Neural cell (in vitro differentiated cells): ENCODE data around the gene GALNT14. TPM values are rescaled to one million over a fixed set of nuclear protein-coding genes. Genes with fewer than 3 reads are reported as not detected.

Experiments
- H2AFZ ChIP-seq: fragments of 200-600, 300-800 bp; sonication (generic), shearing (Covaris generic); 2 replicates; pipeline ENCODE4 v1.6.0; 2014; ENCODE audit warnings: low read depth, mild to moderate bottlenecking, antibody characterized with exemption, low read length, moderate library complexity
- H3F3A ChIP-seq: fragments of 200-600 bp; shearing (Covaris generic); 2 replicates; pipeline ENCODE4 v1.6.1; 2016; ENCODE audit warnings: mild to moderate bottlenecking, moderate library complexity, mixed read lengths, antibody characterized with exemption, low read length; ENCODE audit not compliant: insufficient read depth, poor library complexity, severe bottlenecking
- H3K27ac ChIP-seq: fragments of 200-600, 300-800 bp; sonication (generic), shearing (Covaris generic); 2 replicates; pipeline ENCODE4 v1.5.1; 2014; ENCODE audit warnings: mild to moderate bottlenecking, low read length, moderate library complexity
- H3K27me3 ChIP-seq: fragments of 300-800, 200-600 bp; sonication (generic), shearing (Covaris generic); 2 replicates; pipeline ENCODE4 v1.6.0; 2014; ENCODE audit warnings: mild to moderate bottlenecking, low read depth, low read length, moderate library complexity; ENCODE audit not compliant: insufficient read depth
- H3K36me3 ChIP-seq: fragments of 300-800, 200-600 bp; sonication (generic), shearing (Covaris generic); 2 replicates; pipeline ENCODE4 v1.5.1; 2014; ENCODE audit warnings: mild to moderate bottlenecking, antibody characterized with exemption, low read length, moderate library complexity; ENCODE audit not compliant: insufficient read depth
- H3K4me2 ChIP-seq: fragments of 300-800, 200-600 bp; sonication (generic), shearing (Covaris generic); 2 replicates; pipeline ENCODE4 v1.6.0; 2014; ENCODE audit warnings: mild to moderate bottlenecking, low read length
- H3K4me3 ChIP-seq: fragments of 300-800, 200-600 bp; sonication (generic), shearing (Covaris generic); 2 replicates; pipeline ENCODE4 v1.5.1; 2014; ENCODE audit warnings: mild to moderate bottlenecking, low read length, moderate library complexity
- H3K79me2 ChIP-seq: fragments of 200-600 bp; shearing (Covaris generic); replicated peaks from 2 replicates; pipeline ENCODE4 v1.6.0; 2014; ENCODE audit warnings: mild to moderate bottlenecking, low read length, moderate library complexity; ENCODE audit not compliant: insufficient read depth
- H3K9ac ChIP-seq: fragments of 300-800, 200-600 bp; sonication (generic), shearing (Covaris generic); 2 replicates; pipeline ENCODE4 v1.6.1; 2016; ENCODE audit warnings: mild to moderate bottlenecking, low read length, mixed read lengths
- H3K9me2 ChIP-seq: fragments of 200-600 bp; shearing (Covaris generic); 2 replicates; pipeline ENCODE4 v1.6.1; 2016; ENCODE audit warnings: mild to moderate bottlenecking, low read length, mixed read lengths; ENCODE audit not compliant: insufficient read depth
- H3K9me3 ChIP-seq: fragments of 200-600, 300-800 bp; sonication (generic), shearing (Covaris generic); 2 replicates; pipeline ENCODE4 v1.6.1; 2016; ENCODE audit warnings: mild to moderate bottlenecking, mixed run types, low read length, moderate library complexity, mixed read lengths
- H4K20me1 ChIP-seq: fragments of 200-600 bp; shearing (Covaris generic); 2 replicates; pipeline ENCODE4 v1.6.1; 2016; ENCODE audit warnings: mild to moderate bottlenecking, mixed run types; ENCODE audit not compliant: insufficient read depth
- CTCF ChIP-seq: fragments of 450-650 bp; IDR thresholded peaks from 2 replicates; pipeline ENCODE4 v1.5.1; 2014; ENCODE audit warnings: antibody characterized with exemption, mild to moderate bottlenecking, moderate library complexity; ENCODE audit not compliant: poor library complexity, severe bottlenecking
- EP300 ChIP-seq: fragments of 450-650 bp; conservative IDR thresholded peaks from 2 replicates; pipeline ENCODE4 v1.6.1; 2014; ENCODE audit warnings: antibody characterized with exemption, mild to moderate bottlenecking, moderate library complexity; ENCODE audit not compliant: poor library complexity, severe bottlenecking
- EZH2 ChIP-seq: fragments of 200-600, 300-800 bp; shearing (Covaris generic), sonication (generic); IDR thresholded peaks from 2 replicates; pipeline ENCODE4 v1.6.1; 2014; ENCODE audit warnings: antibody characterized with exemption, low read length, borderline replicate concordance, mild to moderate bottlenecking; ENCODE audit not compliant: insufficient read depth, poor library complexity, severe bottlenecking
- MXI1 ChIP-seq: fragments of 450-650 bp; conservative IDR thresholded peaks from 2 replicates; pipeline ENCODE4 v1.6.1; 2014; ENCODE audit warnings: antibody characterized with exemption, mild to moderate bottlenecking; ENCODE audit not compliant: poor library complexity, severe bottlenecking
- POLR2AphosphoS5 ChIP-seq: IDR thresholded peaks from 2 replicates; pipeline ENCODE4 v1.6.1; 2012
- RAD21 ChIP-seq: fragments of 450-650 bp; conservative IDR thresholded peaks from 2 replicates; pipeline ENCODE4 v1.6.1; 2014; ENCODE audit warnings: antibody characterized with exemption, mild to moderate bottlenecking, moderate library complexity
- REST ChIP-seq: IDR thresholded peaks from 2 replicates; pipeline ENCODE4 v1.6.1; 2012; ENCODE audit warnings: borderline replicate concordance
- SMC3 ChIP-seq: fragments of 450-650 bp; conservative IDR thresholded peaks from 2 replicates; pipeline ENCODE4 v1.6.1; 2014; ENCODE audit warnings: antibody characterized with exemption, mild to moderate bottlenecking, moderate library complexity; ENCODE audit not compliant: poor library complexity
- TAF1 ChIP-seq: IDR thresholded peaks from 2 replicates; pipeline ENCODE4 v1.6.1; 2012; ENCODE audit warnings: low read depth
- polyA plus RNA-seq: library from polyadenylated mRNA; depleted of rRNA; stranded (reverse); fragments of >200 nt; gene quantifications from 2 replicates; pipeline ENCODE4 v1.2.3, GENCODE V29; 2014

Gene GALNT14
- polyA plus RNA-seq, 1 donor from 2014 or later = 15.9 TPM

DNA sequence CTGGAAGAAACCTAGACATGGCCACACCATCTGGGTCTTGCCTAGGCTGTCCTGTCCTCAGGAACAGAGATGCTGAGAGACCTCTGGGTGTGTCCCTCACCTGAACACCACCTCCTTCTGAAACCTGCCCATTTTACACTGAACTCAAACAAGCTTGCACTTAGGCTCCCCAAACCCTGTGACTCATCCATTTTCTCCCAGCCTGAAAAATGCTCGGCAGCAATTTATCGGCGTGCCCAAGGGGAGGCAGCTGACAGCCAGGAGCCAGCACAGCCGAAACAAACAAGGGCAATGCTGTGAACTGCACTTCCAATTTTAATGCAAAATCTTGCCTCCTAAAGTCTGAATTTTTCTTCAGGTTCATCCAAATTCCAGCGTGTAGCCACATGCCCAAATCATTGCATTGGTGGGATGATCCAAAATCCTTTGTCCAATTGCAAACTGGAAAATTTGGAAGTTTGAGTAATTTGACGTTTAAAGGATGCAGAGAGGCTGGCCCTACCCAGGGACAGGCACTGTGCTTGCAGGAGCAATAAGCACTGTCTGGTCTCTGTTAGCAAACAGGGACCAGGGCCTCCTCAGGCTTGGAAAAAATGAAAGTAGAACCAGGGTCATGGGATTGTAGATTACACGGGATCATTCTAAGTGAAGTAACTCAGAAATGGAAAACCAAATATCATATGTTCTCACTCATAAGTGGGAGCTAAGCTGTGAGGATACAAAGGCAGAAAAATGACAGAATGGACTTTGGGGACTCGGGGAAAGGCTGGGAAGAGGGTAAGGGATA lies 67.7 kb downstream of the GALNT14 start:
- no peaks in the 10 kb centered on the region for H3F3A ChIP-seq
- no peak for TF ChIP-seq SMC3
- TF ChIP-seq EZH2 = no peak
- TF ChIP-seq MXI1 = no peak
- TF ChIP-seq POLR2AphosphoS5 = no peak
- TF ChIP-seq RAD21 = no peak

DNA sequence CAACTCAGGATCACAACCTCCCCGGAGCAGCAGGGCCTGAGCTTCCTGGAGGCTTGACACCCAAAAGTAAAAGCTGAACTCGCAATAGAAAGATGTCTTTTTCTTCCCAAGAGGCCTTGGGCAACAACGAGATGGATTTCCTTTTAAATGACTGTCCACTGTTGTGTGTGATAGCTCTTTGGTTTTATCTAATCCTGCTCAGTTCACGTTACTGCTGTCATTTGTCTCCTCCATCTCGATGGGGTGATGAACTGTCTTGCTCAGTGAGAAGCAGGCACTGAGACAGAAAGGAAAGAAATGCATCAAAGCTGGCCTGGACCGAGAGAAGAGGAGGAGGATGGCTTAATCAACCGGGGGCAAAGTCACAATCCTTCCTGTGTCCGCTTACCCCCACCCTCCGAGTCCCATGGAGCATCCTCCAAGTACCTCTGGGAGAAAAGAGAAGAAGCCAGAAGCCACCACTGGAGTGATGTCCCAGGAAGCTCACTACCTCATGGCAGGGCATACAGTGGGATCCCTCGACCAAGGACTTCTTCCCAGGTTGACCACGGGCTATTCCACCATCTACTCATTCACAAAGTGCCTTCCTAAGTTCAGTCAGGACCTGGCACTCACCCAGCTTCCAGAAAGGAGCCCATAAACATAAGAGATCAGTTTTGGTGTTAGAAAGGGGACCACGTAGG lies 68.5 kb downstream of the GALNT14 start:
- no peaks in the 10 kb centered on the region for H3K27me3 ChIP-seq
- no peak overlapping the region for H3K9ac ChIP-seq
- H3K9me3 ChIP-seq = no peaks in the 10 kb centered on the region
- H3K36me3 ChIP-seq = no peaks in the 10 kb centered on the region
- H4K20me1 ChIP-seq = no peaks in the 10 kb centered on the region
- H3K4me2 ChIP-seq = no peak overlapping the region
- H3K4me3 ChIP-seq = no peak overlapping the region
- no peaks in the 10 kb centered on the region for H3K79me2 ChIP-seq
- H2AFZ ChIP-seq = no peak overlapping the region
- H3F3A ChIP-seq = no peaks in the 10 kb centered on the region
- TF ChIP-seq SMC3 (no peak), REST (no peak), MXI1 (no peak), CTCF (no peak), TAF1 (no peak), EP300 (no peak), POLR2AphosphoS5 (no peak), EZH2 (no peak), RAD21 (no peak)
- no peaks in the 10 kb centered on the region for H3K9me2 ChIP-seq
- no peak overlapping the region for H3K27ac ChIP-seq

More for the DNA sequence above, 67.7 kb downstream of the GALNT14 start:
- Histone ChIP-seq H3K27me3 (no peaks in the 10 kb centered on the region), H3K4me3 (no peak overlapping the region), H3K9me3 (no peaks in the 10 kb centered on the region), H2AFZ (no peak overlapping the region), H3K27ac (no peak overlapping the region), H3K9me2 (no peaks in the 10 kb centered on the region), H4K20me1 (no peaks in the 10 kb centered on the region), H3K9ac (no peak overlapping the region), H3K4me2 (no peak overlapping the region), H3K36me3 (no peaks in the 10 kb centered on the region), H3K79me2 (no peaks in the 10 kb centered on the region)
